HepG2 (cell line): ENCODE data around the gene WDR43. TPM values are rescaled to one million over a fixed set of nuclear protein-coding genes. Genes with fewer than 3 reads are reported as not detected.

Source experiments
- ATAC-seq: fragments of 200-7000 bp; cut with Tn5 transposase; 3 replicates; pipeline ENCODE4 v1.9.1; 2020; ENCODE audit warnings: mild to moderate bottlenecking, moderate library complexity
- BruUV-seq: library from RNA; stranded (reverse); fragments of 400-500 nt; replicated peaks from 2 replicates; lab custom pipeline; 2021; lab: Mats Ljungman, UMichigan
- CTCF ChIA-PET: fragments of 300-600 bp; formaldehyde crosslinking; extraction: SDS; loops from one replicate; lab custom pipeline; 2021; ENCODE audit warnings: low total read pairs, inconsistent platforms, low intra/inter-chr PET ratio; lab: Yijun Ruan, JAX
- POLR2A ChIA-PET: fragments of 350-600 bp; sonication (Branson Sonifier 250); formaldehyde crosslinking; loops from one replicate; lab custom pipeline; 2020; ENCODE audit warnings: antibody characterized with exemption, inconsistent platforms; lab: Yijun Ruan, JAX
- DNase-seq: peaks from one replicate; pipeline ENCODE4 v3.0.0-alpha.2; 2015; ENCODE audit warnings: low spot score
- FAIRE-seq: peaks from 3 replicates; lab custom pipeline; 2011; peaks lifted over from hg19 to GRCh38; lab: Jason Lieb, UNC
- H2AFZ ChIP-seq: one replicate; pipeline ENCODE4 v1.6.1; 2011; ENCODE audit warnings: low read length, inconsistent platforms
- H3K27ac ChIP-seq: fragments of 300-600 bp; 3 replicates; pipeline ENCODE4 v1.8.0; 2011; ENCODE audit warnings: mixed run types, mild to moderate bottlenecking, mixed read lengths, low read length, inconsistent platforms; ENCODE audit not compliant: insufficient read depth; ENCODE audit errors: extremely low read length
- H3K27me3 ChIP-seq, 2 experiments: fragments of 200-600 bp in 1 of 2; 2 replicates in 1 of 2; 3 replicates in 1 of 2; pipeline versions ENCODE4 v1.6.0 to v1.8.0; 2011; ENCODE audit warnings: low read length in 2 of 2, mild to moderate bottlenecking in 2 of 2, moderate library complexity in 2 of 2, inconsistent platforms in 1 of 2; ENCODE audit not compliant: insufficient read depth in 2 of 2, control insufficient read depth in 1 of 2
- H3K36me3 ChIP-seq, 2 experiments: fragments of 200-600 bp in 1 of 2; replicated peaks in 1 of 2; 2 replicates in 1 of 2; 3 replicates in 1 of 2; pipeline versions ENCODE4 v1.5.1 to v1.8.0; 2011; ENCODE audit warnings: low read length in 2 of 2, inconsistent platforms in 1 of 2; ENCODE audit not compliant: insufficient read depth in 2 of 2, control insufficient read depth in 1 of 2
- H3K4me1 ChIP-seq: 2 replicates; pipeline ENCODE4 v1.5.1; 2012; ENCODE audit warnings: low read length, inconsistent platforms; ENCODE audit not compliant: insufficient read depth
- H3K4me2 ChIP-seq: 2 replicates; pipeline ENCODE4 v1.6.0; 2011; ENCODE audit warnings: low read depth, low read length, inconsistent platforms
- H3K4me3 ChIP-seq, 3 experiments: fragments of 200-600 bp in 1 of 3; sonication (generic), shearing (Covaris generic) in 1 of 3; replicated peaks in 1 of 3; 2 replicates each; pipeline ENCODE4 v1.5.1; 2011 to 2016; ENCODE audit warnings: low read length in 3 of 3, inconsistent platforms in 2 of 3, low read depth in 2 of 3, mild to moderate bottlenecking in 2 of 3, control low read depth in 1 of 3, mixed read lengths in 1 of 3; ENCODE audit not compliant: insufficient read depth in 1 of 3
- H3K79me2 ChIP-seq: one replicate; pipeline ENCODE4 v1.6.1; 2011; ENCODE audit warnings: low read length, inconsistent platforms; ENCODE audit not compliant: insufficient read depth
- H3K9ac ChIP-seq: 2 replicates; pipeline ENCODE4 v1.6.0; 2011; ENCODE audit warnings: mild to moderate bottlenecking, low read depth, low read length, inconsistent platforms; ENCODE audit not compliant: insufficient read depth
- H3K9me3 ChIP-seq: 2 replicates; pipeline ENCODE4 v1.5.1; 2012; ENCODE audit warnings: mild to moderate bottlenecking, low read length
- H4K20me1 ChIP-seq: 2 replicates; pipeline ENCODE4 v1.6.0; 2011; ENCODE audit warnings: inconsistent platforms, mild to moderate bottlenecking, low read length, moderate library complexity; ENCODE audit not compliant: insufficient read depth
- E2F5 ChIP-seq: sonication (generic); formaldehyde crosslinking; conservative IDR thresholded peaks from 2 replicates; pipeline ENCODE4 v1.4.0; 2020; ENCODE audit warnings: missing genetic modification reagents
- HNF1B ChIP-seq: sonication (generic); formaldehyde crosslinking; IDR thresholded peaks from 2 replicates; pipeline ENCODE4 v1.5.1; 2020; ENCODE audit warnings: mild to moderate bottlenecking, moderate library complexity, missing genetic modification reagents
- HNRNPLL ChIP-seq: fragments of 200-400 bp; formaldehyde crosslinking; IDR thresholded peaks from 2 replicates; pipeline ENCODE4 v1.6.1; 2017; ENCODE audit warnings: mild to moderate bottlenecking, low read depth, low read length; ENCODE audit not compliant: poor library complexity, severe bottlenecking
- MIER3 ChIP-seq: IDR thresholded peaks from 2 replicates; pipeline ENCODE4 v1.6.1; 2016; ENCODE audit warnings: missing compliant biosample characterization, borderline replicate concordance
- MYNN ChIP-seq: sonication (generic); formaldehyde crosslinking; IDR thresholded peaks from 2 replicates; pipeline ENCODE4 v1.4.0; 2020; ENCODE audit warnings: mild to moderate bottlenecking, low read depth, missing genetic modification reagents
- PRDM10 ChIP-seq: sonication (generic); formaldehyde crosslinking; IDR thresholded peaks from 2 replicates; pipeline ENCODE4 v1.4.0; 2020; ENCODE audit warnings: low read depth, missing genetic modification reagents
- PRDM4 ChIP-seq: sonication (generic); formaldehyde crosslinking; IDR thresholded peaks from 2 replicates; pipeline ENCODE4 v1.9.0; 2021; ENCODE audit warnings: missing genetic modification reagents, borderline replicate concordance
- RBFOX2 ChIP-seq: fragments of 200-400 bp; formaldehyde crosslinking; IDR thresholded peaks from 2 replicates; pipeline ENCODE4 v1.6.1; 2017; ENCODE audit warnings: low read depth, mild to moderate bottlenecking, low read length
- REXO4 ChIP-seq: sonication (generic); formaldehyde crosslinking; IDR thresholded peaks from 2 replicates; pipeline ENCODE4 v1.8.0; 2022; ENCODE audit warnings: missing genetic modification reagents, mild to moderate bottlenecking, borderline replicate concordance
- SMAD9 ChIP-seq: sonication (generic); formaldehyde crosslinking; IDR thresholded peaks from 2 replicates; pipeline ENCODE4 v1.5.1; 2020; ENCODE audit warnings: mild to moderate bottlenecking, missing genetic modification reagents
- SNAPC5 ChIP-seq: sonication (generic); formaldehyde crosslinking; IDR thresholded peaks from 2 replicates; pipeline ENCODE4 v1.8.1; 2023; ENCODE audit warnings: mild to moderate bottlenecking, missing genetic modification reagents, borderline replicate concordance
- ZFP62 ChIP-seq: sonication (generic); formaldehyde crosslinking; IDR thresholded peaks from 2 replicates; pipeline ENCODE4 v1.4.0; 2020; ENCODE audit warnings: missing genetic modification reagents
- ZNF224 ChIP-seq: sonication (generic); formaldehyde crosslinking; IDR thresholded peaks from 2 replicates; pipeline ENCODE4 v1.5.0; 2020; ENCODE audit warnings: mild to moderate bottlenecking, missing genetic modification reagents
- ZNF383 ChIP-seq: sonication (generic); formaldehyde crosslinking; IDR thresholded peaks from 2 replicates; pipeline ENCODE4 v1.4.0; 2020; ENCODE audit warnings: missing genetic modification reagents, mild to moderate bottlenecking, borderline replicate concordance
- ZNF570 ChIP-seq: sonication (generic); formaldehyde crosslinking; IDR thresholded peaks from 2 replicates; pipeline ENCODE4 v1.4.0; 2020; ENCODE audit warnings: mild to moderate bottlenecking, missing genetic modification reagents, borderline replicate concordance
- WGBS: methylation state at CpG from one replicate; pipeline ENCODE4 v1.1.6; 2017; ENCODE audit warnings: low lambda C conversion rate; 5-methylcytosine and 5-hydroxymethylcytosine counted together
- in situ Hi-C: cut with HindIII; loops from 2 replicates; pipeline ENCODE4 v1.10.0; 2017; ENCODE audit warnings: low pct_unique_long_range_greater_than_20kb; ENCODE audit not compliant: extremely low pct_ligation_motif_present
- intact Hi-C: fragments of 100-400 bp; cut with micrococcal nuclease; formaldehyde crosslinking; loops from one replicate; pipeline ENCODE4 v1.10.0; 2022; ENCODE audit not compliant: unreplicated experiment
- polyA plus RNA-seq, 8 experiments: library from polyadenylated mRNA; depleted of rRNA in 3 of 8; stranded (reverse) in 7 of 8; unstranded in 1 of 8; fragments of >200 nt; fragmentation: Illumina TruSeq in 4 of 8; extraction: Trizol in 4 of 8; gene quantifications; 2 replicates each; pipeline versions ENCODE4 v1.2.1 to v1.2.3, GENCODE V29; 2011 to 2016; ENCODE audit warnings: low read depth in 4 of 8, missing spikeins in 1 of 8, mixed read lengths in 1 of 8; ENCODE audit not compliant: insufficient read depth in 1 of 8
- total RNA-seq, 5 experiments: library from RNA; depleted of rRNA; stranded (reverse); fragments of >200 nt; fragmentation: Illumina TruSeq; extraction: Trizol; gene quantifications; 2 replicates each; pipeline ENCODE4 v1.2.3, GENCODE V29; 2016; ENCODE audit warnings: low read depth in 1 of 5

The WDR43 gene
- total and polyA plus RNA-seq, 2 of the 13 experiments (the other 11 are each of a cell fraction or from before 2014, with no cell fraction given), result 121 to 167 TPM

GRCh38 chr2:28958689-28959088, 64.2 kb downstream of the WDR43 start:
- Histone ChIP-seq H3K9ac (no peak overlapping the region), H3K27ac (no peak overlapping the region), H2AFZ (no peak overlapping the region), H3K4me2 (no peak overlapping the region), H4K20me1 (no peaks in the 10 kb centered on the region), H3K27me3 (peaks cover 0 to 8% of the 10 kb centered on the region in 2 experiments; a peak in 2 of 5 replicates), H3K9me3 (no peaks in the 10 kb centered on the region), H3K4me1 (peaks cover 18% of the 10 kb centered on the region), H3K4me3 (no peak overlapping the region), H3K79me2 (no peaks in the 10 kb centered on the region), H3K36me3 (no peaks in the 10 kb centered on the region)
- ChIA-PET POLR2A (no interaction called here), CTCF (interaction anchor here (1.1 to 2.3 kb wide), 4 partner anchors 137 to 1068 kb away, joined by 3 to 111 read pairs (median 6); no protein-coding TSS in a partner anchor)
- no TSS peak for BruUV-seq
- peak; percentile 78 for FAIRE-seq
- intact Hi-C loops (loop anchor here (1.0 to 10.0 kb wide), 5 partner anchors 137 to 886 kb away; no protein-coding TSS in a partner anchor), in situ Hi-C loops (loop anchor here (5.0 to 25.0 kb wide), 2 partner anchors 234 to 1104 kb away; no protein-coding TSS in a partner anchor)
- DNase-seq, result peak; percentile 70
- peak; percentile 70 for ATAC-seq
- WGBS, result 23% methylated on average over 9 of the region's 9 CpGs
- no peak for TF ChIP-seq ZNF570 (CRISPR knock-in tag)
- 0 out of 2 replicates have a peak, but pooled peaks have one; percentile 30 for TF ChIP-seq PRDM10 (CRISPR knock-in tag)
- TF ChIP-seq PRDM4 (CRISPR knock-in tag), result no peak
- TF ChIP-seq HNRNPLL, result no peak
- TF ChIP-seq RBFOX2, result no peak
- TF ChIP-seq ZNF383 (CRISPR knock-in tag), result no peak
- no peak for TF ChIP-seq MIER3 (CRISPR knock-in tag)
- no peak for TF ChIP-seq MYNN (CRISPR knock-in tag)
- no peak for TF ChIP-seq ZFP62 (CRISPR knock-in tag)
- TF ChIP-seq SMAD9, result 0 out of 2 replicates have a peak, but pooled peaks have one; percentile 56
- no peak for TF ChIP-seq ZNF224
- 0 out of 2 replicates have a peak, but pooled peaks have one; percentile 47 for TF ChIP-seq SNAPC5 (CRISPR knock-in tag)
- TF ChIP-seq REXO4 (CRISPR knock-in tag), result no peak
- TF ChIP-seq HNF1B, result 0 out of 2 replicates have a peak, but pooled peaks have one; percentile 32
- no peak for TF ChIP-seq E2F5 (CRISPR knock-in tag)
